Measurements from ENCODE around the gene NPPC. TPM values are rescaled to one million over a fixed set of nuclear protein-coding genes. Genes with fewer than 3 reads are reported as not detected.

Gene NPPC
- total RNA-seq, 1 experiment from 2014 or later: not detected

DNA sequence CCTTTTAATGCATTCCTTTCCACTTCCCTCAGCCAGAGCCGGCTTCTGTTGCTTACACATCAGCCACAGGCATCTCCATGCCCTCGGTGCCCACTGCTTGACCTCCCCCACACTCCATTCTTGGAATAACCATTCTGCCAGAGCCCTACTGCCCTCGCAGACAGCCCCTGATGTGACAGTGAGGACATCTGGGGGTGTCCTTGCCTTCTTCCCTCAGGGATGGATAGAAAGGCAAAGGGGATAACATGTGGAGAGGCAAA, 6.4 kb upstream of the NPPC start:
- H3K4me2 ChIP-seq: no peak overlapping the region
- DNase-seq: no peak
- H4K20me1 ChIP-seq (ENCODE audit: insufficient read depth): no peaks in the 10 kb centered on the region; the same call in 1 of the 2 replicates
- no TSS peak for BruUV-seq (replicated peaks)
- no peaks in the 10 kb centered on the region for H3K9me3 ChIP-seq (ENCODE audit: insufficient read depth, low read depth)
- no peaks in the 10 kb centered on the region for H3K4me1 ChIP-seq (replicated peaks; ENCODE audit: insufficient read depth)
- intact Hi-C loops (cut with micrococcal nuclease; ENCODE audit: unreplicated experiment): no loop called here
- peaks cover 10% of the 10 kb centered on the region for H3K27me3 ChIP-seq (ENCODE audit: insufficient read depth, low read depth)
- no peak overlapping the region for H3K4me3 ChIP-seq
- H3K9me2 ChIP-seq (ENCODE audit: insufficient read depth): no peaks in the 10 kb centered on the region
- POLR2A ChIA-PET (ENCODE audit: unreplicated experiment): no interaction called here
- H3K36me3 ChIP-seq (ENCODE audit: low read depth): no peaks in the 10 kb centered on the region
- TF ChIP-seq, protein P1, sequence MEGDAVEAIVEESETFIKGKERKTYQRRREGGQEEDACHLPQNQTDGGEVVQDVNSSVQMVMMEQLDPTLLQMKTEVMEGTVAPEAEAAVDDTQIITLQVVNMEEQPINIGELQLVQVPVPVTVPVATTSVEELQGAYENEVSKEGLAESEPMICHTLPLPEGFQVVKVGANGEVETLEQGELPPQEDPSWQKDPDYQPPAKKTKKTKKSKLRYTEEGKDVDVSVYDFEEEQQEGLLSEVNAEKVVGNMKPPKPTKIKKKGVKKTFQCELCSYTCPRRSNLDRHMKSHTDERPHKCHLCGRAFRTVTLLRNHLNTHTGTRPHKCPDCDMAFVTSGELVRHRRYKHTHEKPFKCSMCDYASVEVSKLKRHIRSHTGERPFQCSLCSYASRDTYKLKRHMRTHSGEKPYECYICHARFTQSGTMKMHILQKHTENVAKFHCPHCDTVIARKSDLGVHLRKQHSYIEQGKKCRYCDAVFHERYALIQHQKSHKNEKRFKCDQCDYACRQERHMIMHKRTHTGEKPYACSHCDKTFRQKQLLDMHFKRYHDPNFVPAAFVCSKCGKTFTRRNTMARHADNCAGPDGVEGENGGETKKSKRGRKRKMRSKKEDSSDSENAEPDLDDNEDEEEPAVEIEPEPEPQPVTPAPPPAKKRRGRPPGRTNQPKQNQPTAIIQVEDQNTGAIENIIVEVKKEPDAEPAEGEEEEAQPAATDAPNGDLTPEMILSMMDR (conservative IDR thresholded peaks at IDR 0.05): no peak
- TF ChIP-seq EZH2 (IDR thresholded peaks at IDR 0.05; ENCODE audit: low read depth): no peak
- H3K27ac ChIP-seq: no peak overlapping the region
- H3F3A ChIP-seq (ENCODE audit: insufficient read depth, low read depth): no peaks in the 10 kb centered on the region
- no peaks in the 10 kb centered on the region for H3K79me2 ChIP-seq (ENCODE audit: low read depth)
- no peak overlapping the region for H2AFZ ChIP-seq
- CTCF ChIA-PET: no interaction called here

DNA sequence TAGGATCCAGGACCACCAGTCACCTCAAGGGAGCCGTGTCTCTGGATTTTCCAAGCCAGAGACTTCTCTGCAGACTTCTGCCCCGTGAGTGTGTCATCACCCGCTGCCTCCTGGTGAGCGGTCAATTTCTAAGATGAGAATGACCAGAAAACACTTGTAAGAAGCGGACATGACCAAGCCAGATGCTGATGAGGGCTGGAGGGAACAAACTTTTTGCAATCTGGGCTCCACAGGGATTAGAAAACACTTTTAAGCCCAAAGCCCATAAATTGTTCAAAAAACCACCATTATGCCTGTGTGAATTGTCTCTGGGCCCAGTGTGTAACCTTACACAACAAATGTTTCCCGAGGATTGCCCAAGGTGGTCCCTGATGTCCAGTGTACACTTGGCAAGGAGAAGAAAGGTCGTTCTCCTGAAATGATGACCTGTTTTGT, 5.3 kb upstream of the NPPC start:
- no peak for TF ChIP-seq EZH2 (IDR thresholded peaks at IDR 0.05; ENCODE audit: low read depth)
- TF ChIP-seq, protein P1 (conservative IDR thresholded peaks at IDR 0.05): no peak
- Histone ChIP-seq H3K4me1 (replicated peaks; ENCODE audit: insufficient read depth) (no peaks in the 10 kb centered on the region), H3K9me2 (ENCODE audit: insufficient read depth) (no peaks in the 10 kb centered on the region), H3K36me3 (ENCODE audit: low read depth) (no peaks in the 10 kb centered on the region), H3K4me3 (no peak overlapping the region), H3K4me2 (no peak overlapping the region), H4K20me1 (ENCODE audit: insufficient read depth) (no peaks in the 10 kb centered on the region; the same call in 1 of the 2 replicates), H3K27me3 (ENCODE audit: insufficient read depth, low read depth) (peaks cover 12% of the 10 kb centered on the region), H2AFZ (no peak overlapping the region), H3K79me2 (ENCODE audit: low read depth) (no peaks in the 10 kb centered on the region), H3F3A (ENCODE audit: insufficient read depth, low read depth) (no peaks in the 10 kb centered on the region), H3K9me3 (ENCODE audit: insufficient read depth, low read depth) (no peaks in the 10 kb centered on the region), H3K27ac (no peak overlapping the region)
- ChIA-PET CTCF (no interaction called here), POLR2A (ENCODE audit: unreplicated experiment) (no interaction called here)
- intact Hi-C loops (cut with micrococcal nuclease; ENCODE audit: unreplicated experiment): no loop called here
- no TSS peak for BruUV-seq (replicated peaks)
- no peak for DNase-seq

DNA sequence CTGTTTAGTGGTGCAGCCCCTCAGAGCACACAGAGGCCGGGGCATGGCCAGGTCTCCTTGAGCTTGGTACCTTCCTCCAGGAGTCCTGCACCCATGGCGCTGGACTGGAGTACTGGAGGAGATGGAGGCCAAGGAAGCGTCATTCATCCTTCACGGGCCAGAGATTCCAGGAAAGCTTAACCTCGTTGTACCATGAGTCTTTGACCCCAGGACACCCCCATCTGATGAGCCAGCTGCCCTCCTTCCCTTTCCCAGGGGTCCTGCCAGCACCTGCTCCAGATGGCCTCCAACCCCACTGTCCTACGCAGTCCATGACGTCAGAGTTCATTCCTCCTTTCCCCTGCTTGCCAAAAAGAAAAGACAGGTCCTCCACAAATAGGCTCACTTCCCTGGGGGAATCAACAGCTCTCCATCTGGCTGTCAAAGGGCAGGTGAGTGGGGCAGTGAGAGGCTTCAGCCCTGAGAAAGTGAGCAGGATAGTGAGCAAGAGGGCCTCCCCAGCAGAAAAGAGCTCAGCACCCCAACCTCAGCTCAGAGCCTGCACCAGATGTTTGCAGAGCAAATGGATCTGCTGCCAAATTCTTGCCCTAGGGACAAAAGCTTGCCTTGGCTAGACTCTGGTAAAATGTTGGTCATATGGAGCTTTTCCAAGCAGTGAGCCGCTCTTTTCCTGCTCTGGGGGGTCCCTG, 4.5 kb upstream of the NPPC start:
- intact Hi-C loops (cut with micrococcal nuclease; ENCODE audit: unreplicated experiment): no loop called here
- H3K4me1 ChIP-seq (replicated peaks; ENCODE audit: insufficient read depth): no peaks in the 10 kb centered on the region
- H3K9me2 ChIP-seq (ENCODE audit: insufficient read depth): no peaks in the 10 kb centered on the region
- H3K36me3 ChIP-seq (ENCODE audit: low read depth): no peaks in the 10 kb centered on the region
- BruUV-seq (replicated peaks): no TSS peak
- no peaks in the 10 kb centered on the region for H3F3A ChIP-seq (ENCODE audit: insufficient read depth, low read depth)
- no peak for DNase-seq
- CTCF ChIA-PET: interaction anchor here (0.5 kb wide), 1 partner anchor 10 kb away, joined by 4 read pairs; no protein-coding TSS in a partner anchor
- H3K27ac ChIP-seq: no peak overlapping the region
- TF ChIP-seq, protein P1 (conservative IDR thresholded peaks at IDR 0.05): no peak
- no peak for TF ChIP-seq EZH2 (IDR thresholded peaks at IDR 0.05; ENCODE audit: low read depth)
- no peaks in the 10 kb centered on the region; the same call in 1 of the 2 replicates for H4K20me1 ChIP-seq (ENCODE audit: insufficient read depth)
- no peak overlapping the region for H3K4me2 ChIP-seq
- peaks cover 12% of the 10 kb centered on the region for H3K27me3 ChIP-seq (ENCODE audit: insufficient read depth, low read depth)
- no peak overlapping the region for H2AFZ ChIP-seq
- POLR2A ChIA-PET (ENCODE audit: unreplicated experiment): no interaction called here
- H3K9me3 ChIP-seq (ENCODE audit: insufficient read depth, low read depth): no peaks in the 10 kb centered on the region
- H3K79me2 ChIP-seq (ENCODE audit: low read depth): no peaks in the 10 kb centered on the region
- no peak overlapping the region for H3K4me3 ChIP-seq

Measured in PC-9 (cell line).